Measurements from ENCODE around the gene C6orf132. TPM values are rescaled to one million over a fixed set of nuclear protein-coding genes. Genes with fewer than 3 reads are reported as not detected.

The C6orf132 gene
- total and polyA plus RNA-seq, 9 of the 15 experiments (the other 6 are each of a cell fraction or from before 2014, with no cell fraction given) = 0.06 to 0.35 (median 0.14) TPM

- TF ChIP-seq PCBP2 (IDR thresholded peaks at IDR 0.05; ENCODE audit: low read depth, low read length, poor library complexity, severe bottlenecking) (no peak), TFAM (CRISPR knock-in tag; conservative IDR thresholded peaks at IDR 0.05) (no peak), BCOR (IDR thresholded peaks at IDR 0.05) (peak; percentile 63), EHMT2 (IDR thresholded peaks at IDR 0.05) (no peak), CBFB (CRISPR knock-in tag; IDR thresholded peaks at IDR 0.05) (no peak), CBX8 (IDR thresholded peaks at IDR 0.05; ENCODE audit: borderline replicate concordance, extremely low read depth, low read depth, low read length, poor library complexity, severe bottlenecking) (no peak)
- TF ChIP-seq, protein P1, sequence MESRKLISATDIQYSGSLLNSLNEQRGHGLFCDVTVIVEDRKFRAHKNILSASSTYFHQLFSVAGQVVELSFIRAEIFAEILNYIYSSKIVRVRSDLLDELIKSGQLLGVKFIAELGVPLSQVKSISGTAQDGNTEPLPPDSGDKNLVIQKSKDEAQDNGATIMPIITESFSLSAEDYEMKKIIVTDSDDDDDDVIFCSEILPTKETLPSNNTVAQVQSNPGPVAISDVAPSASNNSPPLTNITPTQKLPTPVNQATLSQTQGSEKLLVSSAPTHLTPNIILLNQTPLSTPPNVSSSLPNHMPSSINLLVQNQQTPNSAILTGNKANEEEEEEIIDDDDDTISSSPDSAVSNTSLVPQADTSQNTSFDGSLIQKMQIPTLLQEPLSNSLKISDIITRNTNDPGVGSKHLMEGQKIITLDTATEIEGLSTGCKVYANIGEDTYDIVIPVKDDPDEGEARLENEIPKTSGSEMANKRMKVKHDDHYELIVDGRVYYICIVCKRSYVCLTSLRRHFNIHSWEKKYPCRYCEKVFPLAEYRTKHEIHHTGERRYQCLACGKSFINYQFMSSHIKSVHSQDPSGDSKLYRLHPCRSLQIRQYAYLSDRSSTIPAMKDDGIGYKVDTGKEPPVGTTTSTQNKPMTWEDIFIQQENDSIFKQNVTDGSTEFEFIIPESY (CRISPR knock-in tag; IDR thresholded peaks at IDR 0.05) = peak; percentile 86
Measured at GRCh38 chr6:42104095-42104803, 38.2 kb downstream of the C6orf132 start (continued).

DNA sequence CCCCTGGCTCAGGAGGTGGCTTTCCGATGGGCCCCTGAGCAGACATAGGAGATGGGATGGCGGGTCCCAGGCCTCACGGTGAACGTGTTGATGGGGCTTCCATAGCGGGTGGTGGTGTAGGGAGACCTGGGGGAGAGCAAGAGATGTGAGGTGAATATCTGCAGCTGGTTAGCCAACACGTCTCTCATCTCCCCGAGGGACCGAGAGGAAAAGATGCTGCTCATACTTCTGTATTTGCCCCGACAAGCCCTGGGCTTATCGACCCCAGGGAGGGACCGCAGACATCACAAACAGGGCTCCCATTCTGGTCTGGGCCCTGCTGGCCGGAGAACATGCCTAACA lies 38.7 kb downstream of the C6orf132 start:
- Histone ChIP-seq H3K36me3 (ENCODE audit: control insufficient read depth, insufficient read depth, low read length) (no peaks in the 10 kb centered on the region), H2AFZ (ENCODE audit: low read depth, low read length) (peak overlapping the region; percentile 99), H3K27ac (ENCODE audit: extremely low read depth, low read depth, low read length) (peak overlapping the region; percentile 74), H4K20me1 (replicated peaks; ENCODE audit: control insufficient read depth, insufficient read depth, low read length) (no peaks in the 10 kb centered on the region), H3K4me1 (replicated peaks in 1 of 2; ENCODE audit: control insufficient read depth in 2 of 2, insufficient read depth in 2 of 2, low read length in 2 of 2) (peaks cover 48 to 62% of the 10 kb centered on the region in 2 experiments), H3K9me3 (replicated peaks; ENCODE audit: control insufficient read depth, insufficient read depth, low read depth, low read length) (no peaks in the 10 kb centered on the region), H3K9me1 (ENCODE audit: control insufficient read depth, insufficient read depth, low read length) (no peaks in the 10 kb centered on the region), H3K4me2 (ENCODE audit: insufficient read depth, low read length) (peak overlapping the region; percentile 76), H3K27me3 (ENCODE audit: control insufficient read depth in 2 of 2, insufficient read depth in 2 of 2, low read length in 2 of 2) (peaks cover 3 to 4% of the 10 kb centered on the region in 2 experiments; a peak in 2 of 5 replicates), H3K79me2 (ENCODE audit: control insufficient read depth, insufficient read depth, low read length) (no peaks in the 10 kb centered on the region), H3K9ac (ENCODE audit: insufficient read depth in 1 of 2, low read depth in 2 of 2, low read length in 2 of 2) (peak overlapping the region; percentile 82 to 94), H3K4me3 (peak overlapping the region; percentile 50)
- TSS peak; percentile 81 for BruUV-seq (replicated peaks)
- POLR2A ChIA-PET = interaction anchor here (0.5 to 6.1 kb wide), 12 partner anchors 9 to 312 kb away, joined by 3 to 48 read pairs (median 4); partner anchors contain the start of gene TAF8
- WGBS (ENCODE audit: insufficient coverage, low coverage, missing lambda C conversion rate) = 58% methylated on average over 9 of the region's 12 CpGs
- FAIRE-seq (no peak), DNase-seq (ENCODE audit: extremely low read depth in 1 of 4, low spot score in 3 of 4) (no peak), ATAC-seq (no peak)
- CTCF ChIA-PET (ENCODE audit: low intra/inter-chr PET ratio) = interaction anchor here (0.5 to 2.3 kb wide), 5 partner anchors 12 to 316 kb away, joined by 3 to 26 read pairs (median 4); partner anchors contain the start of gene TOMM6
- in situ Hi-C loops (cut with MboI) (no loop called here), intact Hi-C loops (cut with micrococcal nuclease) (loop anchor here (1.0 to 10.0 kb wide), 5 partner anchors 11 to 111 kb away; partner anchors contain the start of gene MRPS10)
- TF ChIP-seq SIN3B (IDR thresholded peaks at IDR 0.05; ENCODE audit: low read depth) (no peak), ETV1 (tag; conservative IDR thresholded peaks at IDR 0.05; ENCODE audit: low read depth) (no peak), PML (IDR thresholded peaks at IDR 0.05; ENCODE audit: low read length) (no peak), ERF (CRISPR knock-in tag; IDR thresholded peaks at IDR 0.05) (0 out of 2 replicates have a peak, but pooled peaks have one; percentile 14), CUX1 (CRISPR knock-in tag; IDR thresholded peaks at IDR 0.05) (no peak), ZNF780A (CRISPR knock-in tag; IDR thresholded peaks at IDR 0.05) (no peak)

All from K562 (cell line).